ENCODE results near the gene SSBP2.
A peak's percentile ranks its signal among the peaks of the same experiment; 100 is the strongest.

SSBP2 gene

GRCh38 chr5:81751009-81751835 is at the start of gene SSBP2:
SSBP2 (minus strand) TSS chr5:81751097; CDS start chr5:81751042, 55 bp downstream.
- DNase-seq (ENCODE audit: low read depth in 2 of 3, low spot score in 1 of 3), result peak; percentile 95 to 97 (median 97)

DNA sequence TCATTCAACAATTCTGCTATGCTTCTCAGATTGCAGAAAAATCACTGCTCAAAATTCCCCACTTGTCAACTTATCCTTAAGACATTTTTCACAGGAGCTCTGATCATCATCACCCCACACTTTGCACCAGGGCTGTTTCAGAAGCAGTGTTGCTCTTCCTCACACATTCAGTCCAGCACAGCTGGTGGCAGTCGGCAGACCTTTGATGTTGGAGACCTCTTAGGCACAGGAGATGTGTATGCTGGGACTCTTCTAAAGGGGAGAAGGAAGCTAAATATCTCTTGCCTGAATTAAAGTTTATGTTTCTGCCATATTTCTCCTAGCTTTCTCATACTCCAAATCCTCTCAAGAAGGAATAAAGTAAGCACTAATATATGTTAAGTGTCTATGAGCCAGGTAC is 44.8 kb upstream of the SSBP2 start:
- DNase-seq (ENCODE audit: low read depth in 2 of 3, low spot score in 1 of 3), result no peak

DNA sequence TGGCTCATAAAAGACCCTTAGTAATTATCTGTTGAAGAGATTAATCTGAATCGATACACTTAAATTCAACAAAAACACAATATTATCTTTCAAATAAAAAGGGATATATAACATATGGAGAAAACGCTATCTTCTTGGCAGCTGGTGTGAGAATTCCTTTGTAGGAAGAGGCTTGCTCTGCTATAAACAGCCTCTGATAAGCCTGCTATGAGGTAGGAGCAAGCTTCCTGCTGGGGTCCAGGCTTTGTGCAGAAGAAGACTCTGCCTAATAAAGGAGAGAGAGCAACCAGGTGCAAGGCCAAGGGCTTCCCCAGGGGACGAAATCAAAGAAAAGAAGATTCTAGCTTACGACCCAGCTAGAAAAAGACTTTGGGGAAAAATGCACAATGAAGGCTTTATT is 43.3 kb upstream of the SSBP2 start:
- no peak for DNase-seq (ENCODE audit: low read depth in 2 of 3, low spot score in 1 of 3)

DNA sequence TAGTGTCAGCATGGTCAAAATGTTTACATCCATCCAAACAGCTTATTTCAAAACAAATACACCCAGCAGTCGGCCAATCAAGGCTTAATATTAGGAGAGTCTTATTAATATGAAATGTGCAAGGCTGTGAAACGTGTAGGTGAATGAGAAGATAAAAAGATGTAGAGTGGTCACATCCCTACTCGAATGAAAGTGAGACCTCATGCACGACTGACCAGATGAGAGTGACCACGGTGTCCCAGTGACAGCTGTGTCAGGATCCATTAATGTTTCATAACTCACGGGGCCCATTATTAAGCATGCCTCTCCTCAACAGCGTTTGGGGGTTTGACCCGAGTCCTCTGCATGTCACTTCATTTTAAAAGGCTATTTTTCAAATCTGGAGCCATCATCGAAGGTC is 39.4 kb upstream of the SSBP2 start:
- no peak for DNase-seq (ENCODE audit: low read depth in 2 of 3, low spot score in 1 of 3)

- DNase-seq (ENCODE audit: low read depth in 2 of 3, low spot score in 1 of 3), result no peak
Measured at GRCh38 chr5:81789033-81789432, 38.1 kb upstream of the SSBP2 start.

GRCh38 chr5:81788329-81788728 is 37.4 kb upstream of the SSBP2 start:
- no peak for DNase-seq (ENCODE audit: low read depth in 2 of 3, low spot score in 1 of 3)

- DNase-seq (ENCODE audit: low read depth in 2 of 3, low spot score in 1 of 3), result no peak
Measured at GRCh38 chr5:81787474-81788242, 36.8 kb upstream of the SSBP2 start.

DNA sequence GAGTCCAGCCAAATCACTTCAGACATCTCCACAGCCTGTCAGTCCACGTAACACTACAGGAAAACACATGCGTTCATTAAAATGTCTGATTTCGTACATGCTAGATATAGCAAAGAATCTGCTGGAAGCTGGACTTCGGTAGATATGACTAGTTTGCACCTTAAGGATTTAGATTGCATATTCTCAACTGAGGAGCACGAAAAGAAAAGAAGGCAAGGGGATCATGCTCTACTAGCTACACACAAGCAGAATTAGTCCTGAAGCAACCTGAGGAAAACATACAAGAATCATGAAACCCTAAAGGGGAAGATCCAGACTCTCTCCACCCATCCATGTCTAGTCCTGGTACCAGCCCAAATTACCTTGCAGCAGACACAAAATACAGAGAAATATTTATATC is 36.1 kb upstream of the SSBP2 start:
- no peak for DNase-seq (ENCODE audit: low read depth in 2 of 3, low spot score in 1 of 3)

GRCh38 chr5:81786496-81786895 is 35.6 kb upstream of the SSBP2 start:
- no peak for DNase-seq (ENCODE audit: low read depth in 2 of 3, low spot score in 1 of 3)

GRCh38 chr5:81785322-81785721 is 34.4 kb upstream of the SSBP2 start:
- no peak for DNase-seq (ENCODE audit: low read depth in 2 of 3, low spot score in 1 of 3)

GRCh38 chr5:81783401-81783800 is 32.5 kb upstream of the SSBP2 start:
- DNase-seq (ENCODE audit: low read depth in 2 of 3, low spot score in 1 of 3), result no peak

GRCh38 chr5:81782811-81783210 is 31.9 kb upstream of the SSBP2 start:
- DNase-seq (ENCODE audit: low read depth in 2 of 3, low spot score in 1 of 3), result no peak

- peak in 1 of 3 donors; percentile 8 for DNase-seq (ENCODE audit: low read depth in 2 of 3, low spot score in 1 of 3)
Measured at GRCh38 chr5:81779916-81780266, 29.0 kb upstream of the SSBP2 start.

GRCh38 chr5:81779125-81779915 is 28.4 kb upstream of the SSBP2 start:
- DNase-seq (ENCODE audit: low read depth in 2 of 3, low spot score in 1 of 3), result peak in 2 of 3 donors; percentile 20 to 25

- no peak for DNase-seq (ENCODE audit: low read depth in 2 of 3, low spot score in 1 of 3)
Measured at GRCh38 chr5:81778642-81779041, 27.7 kb upstream of the SSBP2 start.

DNA sequence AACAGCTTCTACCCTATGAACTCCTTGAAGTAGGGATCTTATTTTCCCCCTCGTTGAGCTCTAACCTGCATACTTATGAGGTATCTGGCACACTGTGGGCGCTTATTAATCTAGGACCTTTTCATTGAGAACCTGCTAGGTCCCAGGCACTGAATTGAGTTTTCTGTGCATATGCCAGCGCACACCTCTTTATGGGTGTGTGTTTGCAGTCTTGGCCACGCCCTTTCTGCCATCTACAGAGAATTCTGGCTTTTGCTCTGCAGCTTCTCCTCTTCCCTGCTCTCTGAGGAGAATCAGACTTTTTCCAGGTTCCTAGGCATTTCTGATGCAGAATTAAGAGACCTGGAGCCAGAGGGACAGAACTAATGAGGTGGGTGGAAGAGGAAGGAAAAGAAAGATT is 25.4 kb upstream of the SSBP2 start:
- DNase-seq (ENCODE audit: low read depth in 2 of 3, low spot score in 1 of 3), result no peak

DNA sequence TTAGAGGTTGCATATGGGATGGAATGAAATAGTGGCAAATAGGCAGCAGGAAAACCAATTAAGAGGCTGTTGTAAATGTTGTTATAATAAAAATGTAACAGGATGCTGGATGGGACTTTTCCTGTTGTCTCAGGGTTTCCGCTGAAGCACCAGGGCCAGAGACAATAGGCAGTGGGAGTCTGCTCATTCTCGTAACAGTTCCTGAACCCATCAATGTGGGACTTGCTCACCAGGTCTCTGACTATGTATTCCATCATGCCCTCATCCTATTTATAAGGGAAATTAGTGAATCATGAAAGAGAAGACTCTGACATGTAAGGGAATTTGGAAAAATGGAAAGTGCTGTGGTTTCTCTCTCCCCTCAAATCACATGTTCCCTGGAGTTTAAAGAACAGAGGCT is 23.5 kb upstream of the SSBP2 start:
- no peak for DNase-seq (ENCODE audit: low read depth in 2 of 3, low spot score in 1 of 3)

- DNase-seq (ENCODE audit: low read depth in 2 of 3, low spot score in 1 of 3), result no peak
Measured at GRCh38 chr5:81773574-81773973, 22.7 kb upstream of the SSBP2 start.

- DNase-seq (ENCODE audit: low read depth in 2 of 3, low spot score in 1 of 3), result no peak
Measured at GRCh38 chr5:81773161-81773560, 22.3 kb upstream of the SSBP2 start.

DNA sequence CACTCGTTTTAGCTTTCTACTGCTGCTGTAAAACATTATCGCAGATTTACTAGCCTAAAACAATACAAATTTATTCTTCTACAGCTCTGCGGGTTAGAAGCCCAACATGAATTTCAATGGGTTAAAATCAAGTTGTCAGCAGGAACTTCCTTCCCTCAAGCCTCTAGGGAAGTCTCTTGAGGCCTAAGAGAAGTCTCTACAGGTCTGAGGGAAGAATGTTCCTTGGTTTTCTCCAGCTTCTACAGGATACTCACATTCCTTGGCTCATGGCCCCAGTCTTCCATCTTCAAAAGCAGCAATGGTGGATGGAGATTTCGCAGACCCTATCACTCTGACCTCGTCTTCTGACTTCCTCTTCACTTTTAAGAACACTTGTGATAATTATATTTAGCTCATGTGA is 21.6 kb upstream of the SSBP2 start:
- no peak for DNase-seq (ENCODE audit: low read depth in 2 of 3, low spot score in 1 of 3)

- DNase-seq (ENCODE audit: low read depth in 2 of 3, low spot score in 1 of 3), result no peak
Measured at GRCh38 chr5:81768935-81769452, 18.1 kb upstream of the SSBP2 start.

Measured in stimulated activated CD4-positive, alpha-beta T cell treated with anti-CD3 and anti-CD28 coated beads, Interleukin-12 subunit alpha, Interleukin-12 subunit beta, amount 100 ng/mL, for 48 hours (primary cell).